ENCODE measurements around the gene LMNTD2.

The LMNTD2 gene

GRCh38 chr11:606245-606644, 45.7 kb upstream of the LMNTD2 start:
- TF ChIP-seq CTCF (IDR thresholded peaks at IDR 0.05; ENCODE audit: insufficient read depth, low read depth, low read length, missing control alignments): no peak
- no peak overlapping the region for H3K4me3 ChIP-seq (ENCODE audit: low read depth, low read length)
- no peak for DNase-seq (ENCODE audit: low read depth)

- TF ChIP-seq CTCF (IDR thresholded peaks at IDR 0.05; ENCODE audit: insufficient read depth, low read depth, low read length, missing control alignments): no peak
- no peak overlapping the region for H3K4me3 ChIP-seq (ENCODE audit: low read depth, low read length)
- DNase-seq (ENCODE audit: low read depth): no peak
Observed at GRCh38 chr11:605286-606129, 45.0 kb upstream of the LMNTD2 start.

GRCh38 chr11:603154-603553, 42.6 kb upstream of the LMNTD2 start:
- no peak for TF ChIP-seq CTCF (IDR thresholded peaks at IDR 0.05; ENCODE audit: insufficient read depth, low read depth, low read length, missing control alignments)
- H3K4me3 ChIP-seq (ENCODE audit: low read depth, low read length): no peak overlapping the region
- DNase-seq (ENCODE audit: low read depth): no peak

GRCh38 chr11:601573-602245, 41.2 kb upstream of the LMNTD2 start:
- TF ChIP-seq CTCF (IDR thresholded peaks at IDR 0.05; ENCODE audit: insufficient read depth, low read depth, low read length, missing control alignments): no peak
- no peak overlapping the region for H3K4me3 ChIP-seq (ENCODE audit: low read depth, low read length)
- no peak for DNase-seq (ENCODE audit: low read depth)

- DNase-seq (ENCODE audit: low read depth): no peak
Observed at GRCh38 chr11:598005-598680, 37.6 kb upstream of the LMNTD2 start.

More at GRCh38 chr11:598005-598680, 37.6 kb upstream of the LMNTD2 start:
- TF ChIP-seq CTCF (IDR thresholded peaks at IDR 0.05; ENCODE audit: insufficient read depth, low read depth, low read length, missing control alignments): no peak
- H3K4me3 ChIP-seq (ENCODE audit: low read depth, low read length): no peak overlapping the region
